ENCODE results near the gene RPTOR. TPM values are rescaled to one million over a fixed set of nuclear protein-coding genes. Genes with fewer than 3 reads are reported as not detected.

The RPTOR gene
- total and polyA plus RNA-seq, 2 donors (not counting 3 experiments of a cell fraction or from before 2014, with no cell fraction given) = 10.7 to 41.8 TPM

DNA sequence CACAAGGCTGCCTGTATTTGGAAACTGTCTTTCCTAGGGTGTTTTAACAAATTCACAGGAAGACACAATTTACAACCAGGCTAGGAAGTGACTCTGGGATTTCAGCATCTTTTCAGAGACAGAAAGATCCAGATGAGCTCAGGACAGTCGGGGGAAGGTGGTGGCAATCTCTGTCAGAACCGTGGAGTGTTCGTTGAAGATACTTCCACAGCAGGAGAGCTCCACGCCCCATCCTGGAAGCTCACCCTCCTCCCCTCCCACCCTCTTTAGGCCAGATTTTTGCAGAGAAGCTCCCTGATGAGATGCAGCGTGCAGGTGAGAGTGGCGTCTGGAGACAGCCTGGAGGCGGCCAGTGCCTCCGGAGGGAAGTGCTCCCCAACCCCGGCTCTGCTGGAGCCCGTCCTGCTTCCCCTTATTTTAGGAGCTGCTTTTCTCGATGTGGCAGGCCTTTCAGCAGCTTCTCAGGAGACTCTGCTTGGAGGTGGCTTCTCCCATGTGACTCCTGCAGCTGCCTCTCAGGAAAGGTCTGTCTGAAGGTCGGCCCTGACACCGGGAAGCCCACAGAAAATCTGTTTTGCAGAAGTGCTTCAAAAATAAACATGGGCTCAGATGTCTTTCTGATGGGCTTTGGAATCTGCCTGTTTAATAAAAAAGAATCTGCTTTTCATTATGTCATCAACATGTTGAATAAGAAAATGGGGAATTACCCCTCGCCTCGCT is 260.6 kb downstream of the RPTOR start:
- H3K4me3 ChIP-seq (replicated peaks in 1 of 3; ENCODE audit: insufficient read depth in 1 of 3, low read depth in 1 of 3, low read length in 3 of 3) = no peak overlapping the region
- H3K4me2 ChIP-seq (ENCODE audit: insufficient read depth, low read length) = no peak overlapping the region
- dilution Hi-C loops (cut with MboI; ENCODE audit: extremely low pct_ligation_motif_present, low sequenced_read_pairs) (no loop called here), intact Hi-C loops (cut with micrococcal nuclease) (no loop called here)
- ChIA-PET CTCF (no interaction called here), POLR2A (no interaction called here)
- TF ChIP-seq MYC (IDR thresholded peaks at IDR 0.05; ENCODE audit: low read depth, low read length) = no peak
- no peak for TF ChIP-seq FOS (IDR thresholded peaks at IDR 0.05; ENCODE audit: borderline replicate concordance, insufficient read depth, low read length)
- TF ChIP-seq GATA2 (IDR thresholded peaks at IDR 0.05; ENCODE audit: insufficient read depth, insufficient read length, low read depth, low read length) = no peak
- TF ChIP-seq, protein P1, sequence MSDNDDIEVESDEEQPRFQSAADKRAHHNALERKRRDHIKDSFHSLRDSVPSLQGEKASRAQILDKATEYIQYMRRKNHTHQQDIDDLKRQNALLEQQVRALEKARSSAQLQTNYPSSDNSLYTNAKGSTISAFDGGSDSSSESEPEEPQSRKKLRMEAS (IDR thresholded peaks at IDR 0.05; ENCODE audit: insufficient read depth, insufficient read length) = no peak
- no peak for TF ChIP-seq POLR2AphosphoS5 (IDR thresholded peaks at IDR 0.05; ENCODE audit: insufficient read depth, low read depth, low read length)
- TF ChIP-seq CTCF (IDR thresholded peaks at IDR 0.05; ENCODE audit: extremely low read depth in 1 of 2, insufficient read depth in 1 of 2, low read depth in 1 of 2, low read length in 2 of 2) = no peak
- no peak for TF ChIP-seq EZH2 (IDR thresholded peaks at IDR 0.05; ENCODE audit: borderline replicate concordance, low read depth, low read length, severe bottlenecking)
- TF ChIP-seq JUN (IDR thresholded peaks at IDR 0.05; ENCODE audit: borderline replicate concordance, insufficient read depth, insufficient read length, low read depth) = no peak
- TF ChIP-seq POLR2A (IDR thresholded peaks at IDR 0.05; ENCODE audit: low read depth, low read length) = no peak
- BruUV-seq (replicated peaks) = no TSS peak
- FAIRE-seq (no peak), DNase-seq (ENCODE audit: low read depth, low spot score) (no peak)
- no peak overlapping the region for H3K9ac ChIP-seq (replicated peaks; ENCODE audit: extremely low read depth, insufficient read depth, low read length)
- H3K9me1 ChIP-seq (replicated peaks; ENCODE audit: control insufficient read depth, extremely low read depth, insufficient read depth, low read length) = no peaks in the 10 kb centered on the region
- H3K36me3 ChIP-seq (ENCODE audit: control insufficient read depth in 2 of 2, extremely low read depth in 1 of 2, insufficient read depth in 2 of 2, low read length in 2 of 2) = no peaks in the 10 kb centered on the region
- no peaks in the 10 kb centered on the region for H3K79me2 ChIP-seq (ENCODE audit: control insufficient read depth, insufficient read depth, low read length)
- no peak overlapping the region for H3K27ac ChIP-seq (ENCODE audit: insufficient read depth, low read depth, low read length)
- no peak overlapping the region for H2AFZ ChIP-seq (ENCODE audit: low read depth, low read length)
- H3K9me3 ChIP-seq (replicated peaks; ENCODE audit: control insufficient read depth, insufficient read depth, low read length) = no peaks in the 10 kb centered on the region
- no peaks in the 10 kb centered on the region for H4K20me1 ChIP-seq (replicated peaks; ENCODE audit: control insufficient read depth, extremely low read depth, insufficient read depth, low read length)
- no peaks in the 10 kb centered on the region for H3K27me3 ChIP-seq (ENCODE audit: control insufficient read depth in 2 of 2, insufficient read depth in 2 of 2, low read length in 2 of 2)
- no peaks in the 10 kb centered on the region for H3K4me1 ChIP-seq (ENCODE audit: control insufficient read depth, extremely low read depth, insufficient read depth, low read length)

All from endothelial cell of umbilical vein (primary cell).